ENCODE results near the gene E4F1. TPM values are rescaled to one million over a fixed set of nuclear protein-coding genes. Genes with fewer than 3 reads are reported as not detected.
A peak's percentile ranks its signal among the peaks of the same experiment; 100 is the strongest.
"Not testable (repeated sequence)": the region's sequence is repeated elsewhere in the genome, so short reads cannot be mapped to it uniquely, and the experiment has no call there.

Gene E4F1
- total RNA-seq, 1 donor from 2014 or later = 27.3 TPM

DNA sequence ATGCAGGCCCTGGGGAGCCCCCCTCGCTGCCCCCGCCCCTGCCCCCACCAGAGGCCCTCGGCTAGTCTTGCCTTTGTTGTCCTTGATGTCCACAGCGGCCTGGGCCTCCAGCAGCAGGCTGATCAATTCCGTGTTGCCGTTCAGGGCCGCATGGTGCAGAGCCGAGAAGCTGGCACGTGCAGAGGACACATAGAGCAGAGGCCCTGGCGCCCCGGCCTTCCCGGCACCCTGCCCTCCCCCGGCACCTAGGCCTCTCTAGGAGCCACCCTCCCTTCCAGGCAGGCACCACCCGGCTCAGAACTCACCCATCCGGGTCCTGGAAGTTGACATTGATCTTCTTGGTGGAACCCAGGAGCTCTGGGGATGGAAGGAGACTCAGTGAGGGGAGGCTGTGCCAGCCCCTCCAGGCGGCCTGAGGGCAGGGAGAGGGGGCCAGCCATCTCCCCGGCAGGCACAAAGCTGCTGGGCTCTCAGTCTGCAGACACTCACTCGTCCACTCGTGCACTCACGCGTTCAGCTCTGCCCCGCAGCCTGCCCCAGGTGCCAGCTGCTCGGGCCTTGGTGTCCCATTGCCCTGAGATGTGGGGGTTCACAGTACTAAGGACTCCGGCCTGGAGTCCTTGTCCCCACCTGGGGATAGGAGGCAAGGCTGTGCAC lies 33.3 kb upstream of the E4F1 start:
- no peak for DNase-seq

- no peak for DNase-seq
Observed at GRCh38 chr16:2190659-2191445, 32.5 kb upstream of the E4F1 start.

GRCh38 chr16:2191446-2191706 lies 32.0 kb upstream of the E4F1 start:
- DNase-seq = no peak

- no peak for DNase-seq
Observed at GRCh38 chr16:2194166-2194834, 29.1 kb upstream of the E4F1 start.

- DNase-seq = no peak
Observed at GRCh38 chr16:2194852-2195321, 28.5 kb upstream of the E4F1 start.

GRCh38 chr16:2195322-2196161 lies 27.8 kb upstream of the E4F1 start:
- DNase-seq = no peak

- DNase-seq = no peak
Observed at GRCh38 chr16:2196162-2196980, 27.0 kb upstream of the E4F1 start, which contains the start of gene CASKIN1. CASKIN1 (minus strand) TSS chr16:2196605; CDS start chr16:2196432, 173 bp downstream.

- no peak for DNase-seq
Observed at GRCh38 chr16:2196981-2197511, 26.3 kb upstream of the E4F1 start.

GRCh38 chr16:2197765-2198164 lies 25.6 kb upstream of the E4F1 start:
- no peak for DNase-seq

DNA sequence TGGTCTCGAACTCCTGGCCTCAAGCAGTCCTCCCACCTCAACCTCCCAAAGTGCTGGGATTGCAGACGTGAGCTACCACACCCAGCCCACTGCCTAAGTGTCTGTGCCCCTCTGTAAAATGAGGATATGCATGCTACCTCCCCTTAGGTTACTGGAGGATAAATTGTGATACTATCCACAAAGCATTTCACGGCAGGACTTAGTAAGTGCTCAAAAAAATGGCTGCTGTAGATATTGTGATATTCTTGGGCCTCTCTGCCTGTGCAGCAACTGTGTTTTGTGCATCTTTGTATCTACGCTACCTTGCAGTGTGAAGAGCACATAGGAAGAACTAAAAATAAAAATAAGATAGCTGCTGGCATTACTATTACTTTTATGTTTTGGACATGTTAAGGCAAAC lies 25.1 kb upstream of the E4F1 start:
- DNase-seq = no peak

DNA sequence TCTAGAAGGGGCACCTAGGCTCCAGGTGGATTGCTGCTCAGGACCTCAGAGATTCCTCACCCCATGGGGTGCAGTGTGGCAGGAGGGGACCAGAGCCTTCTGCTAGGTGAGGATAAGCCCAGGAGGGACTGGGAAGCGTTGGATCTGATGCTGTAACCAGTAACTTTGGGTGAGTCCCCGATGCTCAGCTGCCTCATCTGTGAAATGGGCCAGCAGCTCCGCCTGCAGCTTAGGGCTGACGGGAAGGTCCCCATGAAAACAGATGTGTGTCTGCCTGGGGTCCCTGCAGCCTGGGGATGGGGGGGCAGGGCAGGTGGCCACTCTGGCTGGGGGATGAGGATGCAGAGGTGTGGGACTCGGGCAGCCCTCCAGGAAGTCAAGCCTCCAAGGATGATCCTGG lies 24.3 kb upstream of the E4F1 start:
- DNase-seq = no peak

DNA sequence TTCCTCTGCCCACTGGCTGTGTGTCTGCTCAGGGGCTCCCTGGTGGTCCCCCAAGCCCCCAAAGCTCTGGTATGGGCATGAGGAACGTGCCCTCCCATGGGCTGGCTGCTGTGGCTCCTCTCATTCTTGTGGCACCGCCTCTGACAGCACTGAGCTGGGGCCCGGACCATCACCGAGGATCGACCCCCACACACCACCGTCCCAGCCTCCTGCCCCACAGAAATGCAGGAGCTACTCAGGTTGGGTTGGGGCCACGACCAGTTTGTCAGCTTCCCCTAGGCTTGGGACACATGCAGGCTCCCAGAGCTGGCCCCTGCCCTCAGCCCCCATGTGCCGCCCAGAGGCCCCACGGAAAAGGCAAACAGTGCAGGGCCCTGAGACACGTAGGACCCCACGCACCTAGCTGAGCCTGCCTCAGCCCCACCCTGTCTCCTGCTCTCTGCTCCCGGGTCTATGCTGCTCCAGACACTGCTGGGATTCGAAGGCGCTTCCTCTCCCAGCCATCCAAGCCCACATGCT lies 23.7 kb upstream of the E4F1 start:
- no peak for DNase-seq

- DNase-seq = no peak
Observed at GRCh38 chr16:2200313-2200712, 23.1 kb upstream of the E4F1 start.

DNA sequence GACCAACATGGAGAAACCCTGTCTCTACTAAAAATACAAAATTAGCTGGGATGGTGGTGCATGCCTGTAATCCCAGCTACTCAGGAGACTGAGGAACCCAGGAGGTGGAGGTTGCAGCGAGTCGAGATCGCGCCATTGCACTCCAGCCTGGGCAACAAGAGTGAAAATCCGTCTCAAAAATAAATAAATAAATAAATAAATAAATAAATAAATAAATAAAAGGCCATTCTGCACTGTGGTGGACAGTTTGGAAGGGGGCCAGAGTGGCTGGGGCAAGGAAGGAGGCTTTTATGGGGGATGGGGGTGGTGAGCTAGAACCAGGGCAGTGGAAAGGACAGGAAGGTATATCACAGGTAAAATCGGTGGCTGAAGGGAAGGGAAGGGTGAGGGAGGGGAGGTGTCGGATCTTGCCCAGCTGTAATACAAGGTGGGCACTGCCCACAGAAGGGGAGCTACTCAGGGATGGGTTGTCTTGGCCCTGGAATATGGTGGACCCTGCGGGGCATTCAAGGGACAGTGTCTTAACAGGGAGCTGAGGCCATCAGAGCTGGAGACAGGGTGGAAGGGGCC lies 20.2 kb upstream of the E4F1 start:
- DNase-seq = not testable (repeated sequence)

DNA sequence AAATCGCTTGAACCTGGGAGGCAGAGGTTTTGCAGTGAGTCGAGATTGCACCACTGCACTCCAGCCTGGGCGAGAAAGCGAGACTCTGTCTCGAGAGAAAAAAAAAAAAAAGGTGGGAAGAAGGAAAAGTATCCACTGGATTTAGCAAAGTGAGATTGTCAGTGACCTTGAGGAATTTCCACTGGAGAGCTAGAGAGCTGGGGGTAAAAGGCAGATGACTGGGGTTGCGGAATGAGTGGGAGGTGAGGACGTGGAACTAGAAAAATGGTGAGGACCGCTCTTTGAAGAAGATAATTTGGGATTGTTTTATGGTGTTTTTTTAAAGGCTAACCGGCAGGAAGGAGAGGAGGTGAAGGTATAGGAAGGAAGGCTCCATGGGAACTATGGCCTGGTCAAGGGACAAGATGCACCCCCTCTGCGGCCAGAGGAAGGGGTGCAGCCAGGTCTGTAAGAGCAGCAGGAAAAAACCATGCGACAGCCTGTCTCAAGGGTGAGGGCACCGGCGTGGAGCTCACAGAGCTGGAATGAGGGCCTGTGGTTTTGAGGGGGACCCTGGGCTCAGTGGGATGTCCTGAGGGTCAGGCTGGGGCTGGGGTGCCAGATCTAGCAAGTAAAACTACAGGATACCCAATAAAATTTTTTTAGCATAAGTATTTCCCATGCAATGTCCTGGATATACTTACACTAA lies 18.8 kb upstream of the E4F1 start:
- DNase-seq = no peak

DNA sequence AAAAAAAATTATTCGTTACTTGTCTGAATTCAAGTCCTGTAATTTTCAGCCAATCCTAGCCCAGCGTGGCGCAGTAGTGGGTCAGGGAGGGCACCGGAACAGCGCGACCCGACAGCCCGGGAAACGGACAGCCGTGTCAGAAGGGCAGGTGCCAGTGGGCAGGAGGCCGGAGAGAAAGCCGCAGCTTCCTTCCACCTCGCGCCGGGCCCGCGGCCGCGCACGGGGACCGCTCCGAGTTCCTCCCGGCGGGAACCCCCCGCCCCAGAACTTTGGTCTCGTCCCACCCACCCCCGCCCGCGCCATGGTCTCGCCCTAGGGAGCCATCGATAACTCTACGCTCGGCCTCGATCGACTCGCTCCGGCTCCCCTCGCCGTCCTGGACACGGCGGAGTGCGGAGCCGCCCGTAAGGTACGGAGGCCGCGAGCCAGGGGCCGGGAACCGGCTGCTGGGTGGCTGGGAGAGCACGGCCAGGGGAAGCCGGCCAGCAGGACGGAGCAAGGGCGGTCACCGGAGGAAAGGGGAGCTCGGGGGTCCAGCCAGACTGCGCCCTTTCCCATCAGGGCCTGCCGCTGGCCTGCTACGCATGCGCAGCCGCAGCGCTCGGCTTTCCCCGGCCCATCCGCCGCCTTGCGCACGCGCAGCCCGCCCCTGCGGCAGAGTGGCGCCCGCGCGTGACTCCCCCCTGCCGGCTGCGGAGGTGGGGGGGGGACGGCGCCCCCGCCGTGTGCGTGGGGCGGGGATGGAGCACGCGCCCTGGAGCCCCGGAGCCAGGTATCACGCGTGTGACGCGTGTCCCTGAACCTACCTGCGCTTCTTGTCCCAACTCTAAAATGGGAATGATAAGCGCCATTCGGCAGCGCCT lies 18.1 kb upstream of the E4F1 start, which contains the start of gene MLST8:
MLST8 (plus strand) TSS at position 351 of the 863 bp plus-strand sequence. CDS start 632 bp downstream, outside the sequence.
- peak; percentile 85 for DNase-seq

- DNase-seq = no peak
Observed at GRCh38 chr16:2205967-2206313, 17.5 kb upstream of the E4F1 start.

DNA sequence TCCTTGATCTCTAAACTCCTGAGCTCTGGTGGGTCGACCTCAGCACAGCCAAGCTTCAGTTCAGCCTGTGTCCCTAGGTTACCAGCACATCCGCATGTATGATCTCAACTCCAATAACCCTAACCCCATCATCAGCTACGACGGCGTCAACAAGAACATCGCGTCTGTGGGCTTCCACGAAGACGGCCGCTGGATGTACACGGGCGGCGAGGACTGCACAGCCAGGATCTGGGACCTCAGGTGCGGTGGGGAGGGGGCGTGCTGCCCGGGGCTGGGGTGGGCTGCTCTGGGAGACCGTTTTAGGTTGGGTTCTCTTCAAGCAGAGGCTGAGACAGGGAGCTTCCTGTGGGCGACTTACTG lies 17.0 kb upstream of the E4F1 start:
- DNase-seq = no peak

GRCh38 chr16:2206780-2207433 lies 16.5 kb upstream of the E4F1 start:
- DNase-seq = no peak

All from occipital lobe (tissue), 2 donors.